PC-9 (cell line): ENCODE results near the gene RPL22.

Experiments
- CTCF ChIP-seq: fragments of 200-600 bp; sonication (generic); conservative IDR thresholded peaks from 2 replicates; pipeline ENCODE4 v1.6.1; 2017; ENCODE audit warnings: mixed run types, antibody characterized with exemption, mild to moderate bottlenecking, moderate library complexity
- EZH2 ChIP-seq: fragments of 200-600 bp; sonication (generic); IDR thresholded peaks from 2 replicates; pipeline ENCODE4 v1.8.0; 2017; ENCODE audit warnings: antibody characterized with exemption, low read depth

GRCh38 chr1:6165441-6165985 is 33.9 kb downstream of the RPL22 start:
- TF ChIP-seq EZH2: no peak
- no peak for TF ChIP-seq CTCF
